Activated B cell treated with CpG ODN at 0.5 μM for 24 hours (primary cell): ENCODE measurements around the gene HSD3B7. TPM values are rescaled to one million over a fixed set of nuclear protein-coding genes. Genes with fewer than 3 reads are reported as not detected.

Experiments used
- ATAC-seq: fragments of 200-7000 bp; cut with Tn5 transposase; one replicate; pipeline ENCODE4 v1.10.0; 2021; ENCODE audit warnings: low read depth, mild to moderate bottlenecking, moderate library complexity
- CTCF ChIA-PET: fragments of 350-600 bp; sonication (Branson Sonifier 250); formaldehyde crosslinking; loops from one replicate; lab custom pipeline; 2021; ENCODE audit warnings: antibody characterized with exemption; lab: Charles Lee
- POLR2A ChIA-PET: fragments of 350-600 bp; sonication (Branson Sonifier 250); formaldehyde crosslinking; loops from one replicate; lab custom pipeline; 2021; ENCODE audit warnings: antibody characterized with exemption; lab: Charles Lee
- DNase-seq: peaks from one replicate; pipeline ENCODE4 v3.0.0; 2022
- H3K27ac Mint-ChIP-seq: one replicate; pipeline ENCODE4 v1.8.0; 2020; ENCODE audit warnings: mixed read lengths
- H3K27me3 Mint-ChIP-seq: one replicate; pipeline ENCODE4 v1.8.0; 2021; ENCODE audit warnings: mixed read lengths
- H3K36me3 Mint-ChIP-seq: one replicate; pipeline ENCODE4 v1.8.0; 2021; ENCODE audit warnings: low read depth, mixed read lengths
- H3K4me1 Mint-ChIP-seq: one replicate; pipeline ENCODE4 v1.8.0; 2021; ENCODE audit warnings: mixed read lengths
- H3K4me3 Mint-ChIP-seq: one replicate; pipeline ENCODE4 v1.8.0; 2020; ENCODE audit warnings: mild to moderate bottlenecking, mixed read lengths
- H3K9me3 Mint-ChIP-seq: one replicate; pipeline ENCODE4 v1.8.0; 2020; ENCODE audit warnings: mixed read lengths
- CTCF ChIP-seq: fragments of 200-600 bp; IDR thresholded peaks from one replicate; pipeline ENCODE4 v1.8.0; 2022; ENCODE audit warnings: antibody characterized with exemption, mild to moderate bottlenecking
- intact Hi-C: fragments of 100-400 bp; cut with micrococcal nuclease; formaldehyde crosslinking; loops from one replicate; pipeline ENCODE4 v1.15.1; 2024
- total RNA-seq: library from RNA; stranded (reverse); gene quantifications from 2 replicates; pipeline ENCODE4 v1.2.3, GENCODE V29; 2022

Gene HSD3B7
- total RNA-seq, 1 donor from 2014 or later: 1.3 TPM

- ATAC-seq (no peak), DNase-seq (no peak)
- no peak for TF ChIP-seq CTCF
- ChIA-PET POLR2A (no interaction called here), CTCF (interaction anchor here (0.9 to 4.6 kb wide), 6 partner anchors 13 to 462 kb away, joined by 3 to 36 read pairs (median 6); partner anchors contain the start of gene VKORC1)
- H3K27ac Mint-ChIP-seq: no peak overlapping the region
- H3K27me3 Mint-ChIP-seq: no peaks in the 10 kb centered on the region
- H3K36me3 Mint-ChIP-seq: peaks cover 54% of the 10 kb centered on the region
- no peaks in the 10 kb centered on the region for H3K9me3 Mint-ChIP-seq
- no peak overlapping the region for H3K4me3 Mint-ChIP-seq
- intact Hi-C loops: no loop called here
- no peaks in the 10 kb centered on the region for H3K4me1 Mint-ChIP-seq
These were observed 2.3 kb upstream of the HSD3B7 start for GRCh38 chr16:30982548-30983288.

- ChIA-PET CTCF (interaction anchor here (0.8 to 4.6 kb wide), 9 partner anchors 12 to 885 kb away, joined by 3 to 36 read pairs (median 5); partner anchors contain the start of genes VKORC1 and ZNF843), POLR2A (no interaction called here)
- intact Hi-C loops: no loop called here
- no peak for TF ChIP-seq CTCF
- H3K4me1 Mint-ChIP-seq: no peaks in the 10 kb centered on the region
- H3K27me3 Mint-ChIP-seq: no peaks in the 10 kb centered on the region
- no peak overlapping the region for H3K4me3 Mint-ChIP-seq
- ATAC-seq (no peak), DNase-seq (no peak)
- H3K9me3 Mint-ChIP-seq: no peaks in the 10 kb centered on the region
- H3K36me3 Mint-ChIP-seq: peaks cover 50% of the 10 kb centered on the region
- no peak overlapping the region for H3K27ac Mint-ChIP-seq
These were observed 1.6 kb upstream of the HSD3B7 start for GRCh38 chr16:30983289-30983889.

GRCh38 chr16:30983898-30984610 is 953 bp upstream of the HSD3B7 start:
- Mint-ChIP-seq H3K9me3 (no peaks in the 10 kb centered on the region), H3K4me1 (no peaks in the 10 kb centered on the region), H3K4me3 (no peak overlapping the region), H3K27me3 (no peaks in the 10 kb centered on the region), H3K36me3 (peaks cover 43% of the 10 kb centered on the region), H3K27ac (no peak overlapping the region)
- CTCF ChIA-PET: interaction anchor here (0.6 to 4.6 kb wide), 16 partner anchors 8 to 884 kb away, joined by 3 to 36 read pairs (median 4); partner anchors contain the start of genes KAT8, ZNF646, ZNF668 and ZNF843
- no peak for TF ChIP-seq CTCF
- ATAC-seq (no peak), DNase-seq (no peak)
- POLR2A ChIA-PET: interaction anchor here (0.7 to 2.1 kb wide), 3 partner anchors 13 to 886 kb away, joined by 3 to 5 read pairs (median 4); no protein-coding TSS in a partner anchor
- intact Hi-C loops: no loop called here

GRCh38 chr16:30985401-30986128 is 558 bp downstream of the HSD3B7 start:
- H3K27me3 Mint-ChIP-seq: no peaks in the 10 kb centered on the region
- H3K4me3 Mint-ChIP-seq: no peak overlapping the region
- ChIA-PET POLR2A (interaction anchor here (0.5 to 2.1 kb wide), 9 partner anchors 9 to 884 kb away, joined by 3 to 7 read pairs (median 4); partner anchors contain the start of genes FUS and PYDC1), CTCF (interaction anchor here (0.9 to 4.6 kb wide), 11 partner anchors 9 to 883 kb away, joined by 3 to 36 read pairs (median 6); partner anchors contain the start of genes KAT8, ZNF646, ZNF668 and ZNF843)
- peaks cover 36% of the 10 kb centered on the region for H3K36me3 Mint-ChIP-seq
- ATAC-seq (no peak), DNase-seq (no peak)
- TF ChIP-seq CTCF: no peak
- no peaks in the 10 kb centered on the region for H3K4me1 Mint-ChIP-seq
- no peaks in the 10 kb centered on the region for H3K9me3 Mint-ChIP-seq
- intact Hi-C loops: loop anchor here (1.0 kb wide), 6 partner anchors 111 to 883 kb away; no protein-coding TSS in a partner anchor
- H3K27ac Mint-ChIP-seq: no peak overlapping the region
